ENCODE results near the gene ELK4. TPM values are rescaled to one million over a fixed set of nuclear protein-coding genes. Genes with fewer than 3 reads are reported as not detected.
A peak's percentile ranks its signal among the peaks of the same experiment; 100 is the strongest.

ELK4 gene
- total RNA-seq, 2 donors from 2014 or later = 30.5 to 37.6 TPM

DNA sequence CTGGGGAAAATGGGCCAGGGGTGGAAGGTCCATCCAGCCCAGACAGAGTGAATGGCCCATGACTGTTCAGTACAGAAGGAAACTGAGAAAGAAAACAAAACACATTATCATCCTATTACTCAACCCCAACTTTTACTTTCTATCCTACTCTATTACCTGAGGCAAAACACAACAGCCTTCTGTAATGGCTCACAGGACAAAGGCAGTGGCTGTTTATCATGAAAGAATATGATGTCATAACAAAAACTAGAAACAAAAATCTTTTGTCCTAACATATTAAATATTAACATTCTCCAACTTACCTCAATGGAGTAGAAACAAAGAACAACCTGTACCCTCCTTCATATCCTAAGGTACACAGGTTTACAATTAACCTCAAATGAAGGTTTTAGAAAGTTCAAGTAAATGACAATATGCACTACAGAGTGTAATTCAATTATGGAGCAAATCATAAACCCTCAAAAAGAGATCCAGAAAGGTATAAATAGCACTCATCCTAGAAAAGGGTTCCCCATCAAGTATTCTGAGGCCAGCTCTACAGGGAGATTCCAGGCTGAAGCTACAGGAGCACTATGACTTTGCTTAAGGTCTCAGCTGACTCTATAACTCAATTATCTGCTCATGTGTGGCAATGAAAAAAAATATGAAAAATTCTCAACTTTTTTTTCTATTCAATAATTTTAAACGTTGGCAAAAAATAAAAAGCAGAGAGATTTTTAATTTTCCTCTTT lies 15.1 kb downstream of the ELK4 start:
- Histone ChIP-seq H3K9me3 (no peaks in the 10 kb centered on the region), H3K27me3 (no peaks in the 10 kb centered on the region), H3K9ac (ENCODE audit: low read depth in 2 of 2, low read length in 2 of 2) (no peak overlapping the region), H3K4me1 (no peaks in the 10 kb centered on the region), H3K36me3 (peaks cover 5% of the 10 kb centered on the region), H3K4me3 (no peak overlapping the region), H3K27ac (no peak overlapping the region)
- no peak for DNase-seq
- intact Hi-C loops (cut with DNase I) = no loop called here
- TF ChIP-seq, protein P1, sequence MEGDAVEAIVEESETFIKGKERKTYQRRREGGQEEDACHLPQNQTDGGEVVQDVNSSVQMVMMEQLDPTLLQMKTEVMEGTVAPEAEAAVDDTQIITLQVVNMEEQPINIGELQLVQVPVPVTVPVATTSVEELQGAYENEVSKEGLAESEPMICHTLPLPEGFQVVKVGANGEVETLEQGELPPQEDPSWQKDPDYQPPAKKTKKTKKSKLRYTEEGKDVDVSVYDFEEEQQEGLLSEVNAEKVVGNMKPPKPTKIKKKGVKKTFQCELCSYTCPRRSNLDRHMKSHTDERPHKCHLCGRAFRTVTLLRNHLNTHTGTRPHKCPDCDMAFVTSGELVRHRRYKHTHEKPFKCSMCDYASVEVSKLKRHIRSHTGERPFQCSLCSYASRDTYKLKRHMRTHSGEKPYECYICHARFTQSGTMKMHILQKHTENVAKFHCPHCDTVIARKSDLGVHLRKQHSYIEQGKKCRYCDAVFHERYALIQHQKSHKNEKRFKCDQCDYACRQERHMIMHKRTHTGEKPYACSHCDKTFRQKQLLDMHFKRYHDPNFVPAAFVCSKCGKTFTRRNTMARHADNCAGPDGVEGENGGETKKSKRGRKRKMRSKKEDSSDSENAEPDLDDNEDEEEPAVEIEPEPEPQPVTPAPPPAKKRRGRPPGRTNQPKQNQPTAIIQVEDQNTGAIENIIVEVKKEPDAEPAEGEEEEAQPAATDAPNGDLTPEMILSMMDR (IDR thresholded peaks at IDR 0.05) = no peak

DNA sequence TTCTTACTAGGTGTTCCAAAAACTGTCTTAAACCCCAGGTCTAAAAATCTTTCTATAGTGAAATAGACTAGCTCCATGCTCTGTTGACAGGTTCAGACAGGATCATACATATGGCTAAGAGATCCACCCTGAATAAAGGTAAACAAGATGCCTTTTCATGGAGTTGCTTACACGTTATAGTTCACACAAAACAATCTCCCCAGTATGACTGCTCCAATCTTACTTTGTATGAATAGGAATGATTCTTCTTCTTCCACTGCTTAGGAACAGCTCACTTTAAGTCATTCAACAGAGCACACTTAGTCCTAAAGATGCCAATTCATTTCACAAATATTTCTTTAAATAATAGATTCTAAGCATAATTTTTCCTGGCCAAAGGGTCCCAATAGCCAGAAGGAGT lies 16.0 kb downstream of the ELK4 start:
- intact Hi-C loops (cut with DNase I) = no loop called here
- Histone ChIP-seq H3K4me3 (no peak overlapping the region), H3K9me3 (no peaks in the 10 kb centered on the region), H3K27me3 (no peaks in the 10 kb centered on the region), H3K4me1 (no peaks in the 10 kb centered on the region), H3K27ac (peak overlapping the region; percentile 7), H3K36me3 (peaks cover 5% of the 10 kb centered on the region), H3K9ac (ENCODE audit: low read depth in 2 of 2, low read length in 2 of 2) (no peak overlapping the region)
- DNase-seq = no peak
- TF ChIP-seq, protein P1 (IDR thresholded peaks at IDR 0.05) = no peak

DNA sequence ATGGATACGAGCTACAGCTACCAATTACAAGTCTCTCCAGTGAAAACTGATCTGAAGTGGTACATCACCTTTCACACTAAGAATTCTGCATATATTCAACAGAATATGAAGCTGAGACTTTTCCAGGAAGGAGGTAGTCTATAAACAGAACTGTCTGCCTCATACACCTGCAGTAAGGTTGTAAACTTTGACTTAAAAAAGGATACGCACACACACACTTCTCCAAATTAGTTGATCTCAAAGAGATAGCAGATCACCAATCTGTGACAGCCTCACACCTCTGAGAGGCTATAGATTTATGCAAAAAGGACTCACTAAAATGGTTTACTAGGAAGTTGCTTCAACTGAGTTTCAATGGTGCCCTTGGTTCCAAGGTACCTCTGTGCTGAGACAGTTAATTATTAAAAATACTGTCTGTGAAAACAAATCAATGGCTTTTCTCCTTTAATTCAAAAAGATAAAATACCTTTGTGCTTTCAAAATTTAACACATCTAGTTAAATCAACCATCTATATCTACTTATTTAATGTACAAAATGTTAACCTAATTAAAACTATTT lies 17.9 kb downstream of the ELK4 start:
- no peak overlapping the region for H3K4me3 ChIP-seq
- no peak overlapping the region for H3K27ac ChIP-seq
- no peak overlapping the region for H3K9ac ChIP-seq (ENCODE audit: low read depth in 2 of 2, low read length in 2 of 2)
- H3K27me3 ChIP-seq = no peaks in the 10 kb centered on the region
- H3K9me3 ChIP-seq = no peaks in the 10 kb centered on the region
- DNase-seq = no peak
- peaks cover 5% of the 10 kb centered on the region for H3K36me3 ChIP-seq
- no peaks in the 10 kb centered on the region for H3K4me1 ChIP-seq
- intact Hi-C loops (cut with DNase I) = no loop called here
- TF ChIP-seq, protein P1 (IDR thresholded peaks at IDR 0.05) = no peak

DNA sequence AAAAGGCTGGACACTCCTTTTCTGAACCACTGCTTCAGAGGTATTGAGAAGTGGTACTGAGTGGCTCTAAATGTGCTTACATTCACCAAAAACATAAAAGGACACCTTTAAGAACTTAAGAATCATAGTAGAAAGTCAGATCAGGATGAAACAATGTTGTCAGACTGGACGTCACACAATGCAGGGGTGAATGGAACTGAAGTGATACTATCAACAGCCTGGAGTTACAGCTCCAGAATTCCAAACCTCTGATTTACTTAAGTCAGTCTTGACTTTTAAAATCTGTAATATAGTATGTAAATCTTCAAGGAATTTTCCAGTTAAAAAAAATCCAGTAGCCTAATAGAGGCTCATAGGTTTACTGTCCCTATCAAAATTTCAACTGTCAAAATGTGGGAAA lies 19.3 kb downstream of the ELK4 start:
- TF ChIP-seq, protein P1 (IDR thresholded peaks at IDR 0.05) = no peak
- H3K4me1 ChIP-seq = no peaks in the 10 kb centered on the region
- peaks cover 5% of the 10 kb centered on the region for H3K36me3 ChIP-seq
- H3K27me3 ChIP-seq = no peaks in the 10 kb centered on the region
- DNase-seq = no peak
- no peak overlapping the region for H3K4me3 ChIP-seq
- H3K27ac ChIP-seq = no peak overlapping the region
- intact Hi-C loops (cut with DNase I) = no loop called here
- no peaks in the 10 kb centered on the region for H3K9me3 ChIP-seq
- no peak overlapping the region for H3K9ac ChIP-seq (ENCODE audit: low read depth in 2 of 2, low read length in 2 of 2)

DNA sequence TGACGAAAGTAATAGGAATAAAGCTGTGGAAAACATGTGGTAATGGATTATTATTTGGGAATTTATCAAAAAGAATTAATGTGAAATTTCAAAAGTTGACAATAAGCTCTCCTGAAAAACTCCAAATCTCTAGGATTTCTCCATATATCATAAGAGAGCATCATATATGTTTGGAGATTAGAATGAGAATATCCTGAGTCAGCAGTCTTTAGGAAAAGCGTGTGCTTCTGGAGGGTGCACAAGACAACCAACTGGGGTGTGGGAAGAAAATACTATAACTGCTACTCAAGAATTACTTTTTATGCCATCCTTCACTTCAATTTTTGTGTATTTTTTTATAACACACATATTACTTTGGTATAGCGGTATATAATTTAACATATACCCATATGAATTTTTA lies 19.7 kb downstream of the ELK4 start:
- DNase-seq = no peak
- no peak overlapping the region for H3K4me3 ChIP-seq
- intact Hi-C loops (cut with DNase I) = no loop called here
- no peaks in the 10 kb centered on the region for H3K27me3 ChIP-seq
- TF ChIP-seq, protein P1 (IDR thresholded peaks at IDR 0.05) = no peak
- H3K36me3 ChIP-seq = peaks cover 5% of the 10 kb centered on the region
- H3K27ac ChIP-seq = no peak overlapping the region
- H3K9me3 ChIP-seq = no peaks in the 10 kb centered on the region
- no peaks in the 10 kb centered on the region for H3K4me1 ChIP-seq
- H3K9ac ChIP-seq (ENCODE audit: low read depth in 2 of 2, low read length in 2 of 2) = no peak overlapping the region
